Peyer's patch (tissue), 4 donors: Measurements from ENCODE around the gene EXOSC10. TPM values are rescaled to one million over a fixed set of nuclear protein-coding genes. Genes with fewer than 3 reads are reported as not detected.

ENCODE experiments used
- DNase-seq, 3 donors: peaks; one replicate each; pipeline ENCODE4 v3.0.0-alpha.2; 2017 to 2019
- H3K27ac ChIP-seq, 4 donors: fragments of 200-600 bp; sonication (generic); one replicate each; pipeline ENCODE4 v1.5.1; 2016 to 2019
- H3K27me3 ChIP-seq, 2 donors: fragments of 200-600 bp; sonication (generic); one replicate each; pipeline ENCODE4 v1.5.1; 2019
- H3K36me3 ChIP-seq, 3 donors: fragments of 200-600 bp; sonication (generic); one replicate each; pipeline ENCODE4 v1.5.1; 2016 to 2019
- H3K4me1 ChIP-seq, 4 donors: fragments of 200-600 bp; sonication (generic); one replicate each; pipeline ENCODE4 v1.5.1; 2016 to 2019
- H3K4me3 ChIP-seq, 4 donors: fragments of 200-600 bp; sonication (generic); 1 replicate in 3 of 4; 2 replicates in 1 of 4; pipeline ENCODE4 v1.5.1; 2016 to 2019; ENCODE audit warnings: mild to moderate bottlenecking in 1 of 4
- H3K9me3 ChIP-seq, 4 donors: fragments of 200-600 bp; sonication (generic); one replicate each; pipeline ENCODE4 v1.5.1; 2016 to 2019; ENCODE audit warnings: mild to moderate bottlenecking in 1 of 4
- CTCF ChIP-seq, 6 experiments: fragments of 450-650 bp in 4 of 6; fragments of 200-600 bp in 2 of 6; sonication (generic) in 1 of 6; IDR thresholded peaks; one replicate each; pipeline ENCODE4 v1.5.1; 2017 to 2019; ENCODE audit warnings: antibody characterized with exemption in 6 of 6, mild to moderate bottlenecking in 3 of 6, moderate library complexity in 1 of 6
- POLR2A ChIP-seq, 2 donors: fragments of 450-650 bp; IDR thresholded peaks; one replicate each; pipeline ENCODE4 v1.5.1; 2017; ENCODE audit warnings: antibody characterized with exemption in 2 of 2, mild to moderate bottlenecking in 2 of 2, moderate library complexity in 2 of 2
- total RNA-seq, 4 donors: library from RNA; depleted of rRNA; stranded (reverse); fragments of >200 nt; gene quantifications; one replicate each; pipeline ENCODE4 v1.1.0, GENCODE V29; 2016

Gene EXOSC10
- total RNA-seq, 4 donors from 2014 or later, result 55.0 to 152 (median 71.7) TPM

- no peak overlapping the region for H3K27ac ChIP-seq
- peaks cover 0 to 15% (median 0%) of the 10 kb centered on the region in 3 donors for H3K36me3 ChIP-seq
- no peak overlapping the region for H3K4me3 ChIP-seq
- TF ChIP-seq POLR2A (IDR thresholded peaks at IDR 0.05) (no peak), CTCF (IDR thresholded peaks at IDR 0.05) (no peak)
- no peaks in the 10 kb centered on the region for H3K9me3 ChIP-seq
- H3K4me1 ChIP-seq, result no peaks in the 10 kb centered on the region
- no peak for DNase-seq
- H3K27me3 ChIP-seq, result no peaks in the 10 kb centered on the region
These were observed 67.9 kb downstream of the EXOSC10 start for GRCh38 chr1:11031624-11032262.

DNA sequence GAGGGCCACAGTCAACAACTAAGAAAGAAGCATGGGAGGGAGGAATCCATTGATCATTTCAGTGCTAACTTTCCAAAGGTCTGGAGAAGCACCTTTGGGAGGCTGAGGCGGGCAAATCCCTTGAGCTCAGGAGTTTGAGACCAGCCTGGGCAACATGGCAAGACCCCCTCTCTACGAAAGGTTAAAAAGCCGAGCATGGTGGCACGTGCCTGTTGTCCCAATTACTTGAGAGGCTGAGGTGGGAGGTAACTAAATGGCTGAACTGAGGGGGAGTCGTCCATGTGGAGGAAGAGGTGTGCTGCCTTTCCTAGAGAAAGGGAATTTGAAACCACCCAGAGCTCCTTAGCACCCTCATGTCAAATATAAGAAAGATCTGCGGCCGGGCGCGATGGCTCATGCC, 68.8 kb downstream of the EXOSC10 start:
- Histone ChIP-seq H3K27ac (no peak overlapping the region), H3K4me1 (no peaks in the 10 kb centered on the region), H3K36me3 (peaks cover 0 to 24% (median 0%) of the 10 kb centered on the region in 3 donors), H3K27me3 (no peaks in the 10 kb centered on the region), H3K4me3 (no peak overlapping the region), H3K9me3 (no peaks in the 10 kb centered on the region)
- DNase-seq, result no peak
- TF ChIP-seq POLR2A (IDR thresholded peaks at IDR 0.05) (no peak), CTCF (IDR thresholded peaks at IDR 0.05) (no peak)

- H3K36me3 ChIP-seq, result peaks cover 0 to 50% (median 0%) of the 10 kb centered on the region in 3 donors
- no peak for TF ChIP-seq POLR2A (IDR thresholded peaks at IDR 0.05)
- TF ChIP-seq CTCF (IDR thresholded peaks at IDR 0.05), result no peak
- no peak for DNase-seq
- no peak overlapping the region for H3K4me3 ChIP-seq
- no peaks in the 10 kb centered on the region for H3K9me3 ChIP-seq
- no peaks in the 10 kb centered on the region for H3K4me1 ChIP-seq
- no peaks in the 10 kb centered on the region for H3K27me3 ChIP-seq
- no peak overlapping the region for H3K27ac ChIP-seq
These were observed 71.7 kb downstream of the EXOSC10 start for GRCh38 chr1:11028018-11028417.

GRCh38 chr1:11027316-11027715, 72.4 kb downstream of the EXOSC10 start:
- Histone ChIP-seq H3K27me3 (no peaks in the 10 kb centered on the region), H3K36me3 (peaks cover 0 to 57% (median 0%) of the 10 kb centered on the region in 3 donors), H3K9me3 (no peaks in the 10 kb centered on the region), H3K27ac (no peak overlapping the region), H3K4me3 (no peak overlapping the region), H3K4me1 (no peaks in the 10 kb centered on the region)
- TF ChIP-seq POLR2A (IDR thresholded peaks at IDR 0.05), result no peak
- TF ChIP-seq CTCF (IDR thresholded peaks at IDR 0.05), result no peak
- no peak for DNase-seq

DNA sequence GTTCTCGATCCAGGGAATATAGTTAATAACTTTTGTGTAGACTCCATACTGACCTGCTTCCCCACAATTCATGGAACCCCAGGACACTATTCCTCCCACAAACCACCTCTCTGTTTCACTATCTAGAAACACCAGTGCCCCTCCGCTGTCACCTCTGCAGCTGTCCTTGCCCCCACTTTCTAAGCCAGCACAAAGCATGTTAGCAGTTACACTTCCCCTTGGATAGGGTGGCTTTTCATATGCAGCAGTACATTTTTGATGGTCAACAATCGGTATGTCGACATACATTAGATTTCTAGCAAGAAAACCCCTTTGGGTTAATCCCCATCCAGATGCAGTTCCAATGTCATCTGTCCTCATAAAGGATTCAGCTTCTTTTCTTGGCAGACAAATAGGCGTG, 72.8 kb downstream of the EXOSC10 start:
- Histone ChIP-seq H3K4me3 (no peak overlapping the region), H3K27me3 (no peaks in the 10 kb centered on the region), H3K36me3 (peaks cover 0 to 61% (median 2%) of the 10 kb centered on the region in 3 donors), H3K27ac (no peak overlapping the region), H3K4me1 (no peaks in the 10 kb centered on the region), H3K9me3 (no peaks in the 10 kb centered on the region)
- TF ChIP-seq CTCF (IDR thresholded peaks at IDR 0.05) (no peak), POLR2A (IDR thresholded peaks at IDR 0.05) (no peak)
- no peak for DNase-seq
